HEK293 (cell line): ENCODE measurements around the gene NDUFB11.
A peak's percentile ranks its signal among the peaks of the same experiment; 100 is the strongest.

Experiments used
- CTCF ChIA-PET: fragments of 350-600 bp; formaldehyde crosslinking; extraction: SDS; loops from one replicate; lab custom pipeline; 2021; ENCODE audit warnings: antibody characterized with exemption; lab: Yijun Ruan, JAX
- POLR2A ChIA-PET: fragments of 300-600 bp; formaldehyde crosslinking; extraction: SDS; loops from one replicate; lab custom pipeline; 2020; ENCODE audit warnings: antibody characterized with exemption, inconsistent platforms; lab: Yijun Ruan, JAX
- H3K27ac ChIP-seq: fragments of 200-500 bp; sonication (Bioruptor generic); 2 replicates; pipeline ENCODE4 v1.5.1; 2014; ENCODE audit warnings: low read depth, low read length, control low read depth, inconsistent platforms; ENCODE audit errors: extremely low read depth
- H3K36me3 ChIP-seq, 2 experiments: fragments of 200-500 bp in 1 of 2; sonication (Bioruptor generic) in 1 of 2; 1 replicate in 1 of 2; 2 replicates in 1 of 2; pipeline ENCODE4 v1.5.1; 2014 to 2017; ENCODE audit warnings: inconsistent platforms in 2 of 2, low read length in 2 of 2; ENCODE audit not compliant: control insufficient read depth in 2 of 2, insufficient read depth in 1 of 2
- H3K4me1 ChIP-seq: fragments of 200-500 bp; sonication (Bioruptor generic); 2 replicates; pipeline ENCODE4 v1.5.1; 2014; ENCODE audit warnings: mild to moderate bottlenecking, low read length, inconsistent platforms; ENCODE audit not compliant: control insufficient read depth, insufficient read depth
- H3K4me3 ChIP-seq: 2 replicates; pipeline ENCODE4 v1.5.1; 2011; ENCODE audit warnings: low read depth, mild to moderate bottlenecking, control low read depth, low read length, moderate library complexity
- H3K9me3 ChIP-seq: fragments of 200-500 bp; sonication (Bioruptor generic); 2 replicates; pipeline ENCODE4 v1.5.1; 2014; ENCODE audit warnings: low read depth, low read length, inconsistent platforms; ENCODE audit not compliant: control insufficient read depth, insufficient read depth
- GLIS2 ChIP-seq: fragments of 450-650 bp; formaldehyde crosslinking; IDR thresholded peaks from 2 replicates; pipeline ENCODE4 v1.5.1; 2016; ENCODE audit warnings: missing biosample characterization, missing genetic modification characterization
- KLF1 ChIP-seq: fragments of 450-650 bp; formaldehyde crosslinking; IDR thresholded peaks from 2 replicates; pipeline ENCODE4 v1.5.1; 2016; ENCODE audit warnings: missing biosample characterization, missing genetic modification characterization
- KLF16 ChIP-seq: fragments of 450-650 bp; formaldehyde crosslinking; IDR thresholded peaks from 2 replicates; pipeline ENCODE4 v1.5.1; 2017; ENCODE audit warnings: missing biosample characterization, missing genetic modification characterization
- PRDM10 ChIP-seq: fragments of 450-650 bp; formaldehyde crosslinking; IDR thresholded peaks from 2 replicates; pipeline ENCODE4 v1.5.1; 2016; ENCODE audit warnings: missing biosample characterization, missing genetic modification characterization
- REST ChIP-seq: fragments of 450-650 bp; formaldehyde crosslinking; IDR thresholded peaks from 2 replicates; pipeline ENCODE4 v1.5.1; 2016; ENCODE audit warnings: missing biosample characterization, missing genetic modification characterization
- SP3 ChIP-seq: fragments of 450-650 bp; formaldehyde crosslinking; IDR thresholded peaks from 2 replicates; pipeline ENCODE4 v1.5.1; 2016; ENCODE audit warnings: missing biosample characterization, missing genetic modification characterization
- YY1 ChIP-seq: fragments of 450-650 bp; formaldehyde crosslinking; IDR thresholded peaks from 2 replicates; pipeline ENCODE4 v1.5.1; 2018; ENCODE audit warnings: missing biosample characterization, missing genetic modification characterization
- ZBTB7A ChIP-seq: fragments of 450-650 bp; formaldehyde crosslinking; IDR thresholded peaks from 2 replicates; pipeline ENCODE4 v1.5.1; 2016; ENCODE audit warnings: low read depth, missing biosample characterization, missing genetic modification characterization
- ZIC2 ChIP-seq: fragments of 450-650 bp; formaldehyde crosslinking; IDR thresholded peaks from 2 replicates; pipeline ENCODE4 v1.5.1; 2016; ENCODE audit warnings: missing biosample characterization, missing genetic modification characterization
- ZNF202 ChIP-seq: fragments of 450-650 bp; formaldehyde crosslinking; IDR thresholded peaks from 2 replicates; pipeline ENCODE4 v1.5.1; 2016; ENCODE audit warnings: missing biosample characterization, missing genetic modification characterization, borderline replicate concordance
- ZNF324 ChIP-seq: fragments of 450-650 bp; formaldehyde crosslinking; IDR thresholded peaks from 2 replicates; pipeline ENCODE4 v1.5.1; 2016; ENCODE audit warnings: missing biosample characterization, missing genetic modification characterization
- ZNF335 ChIP-seq: fragments of 450-650 bp; formaldehyde crosslinking; conservative IDR thresholded peaks from 2 replicates; pipeline ENCODE4 v1.5.1; 2016; ENCODE audit warnings: missing biosample characterization, missing genetic modification characterization
- ZNF394 ChIP-seq: fragments of 450-650 bp; formaldehyde crosslinking; IDR thresholded peaks from 2 replicates; pipeline ENCODE4 v1.5.1; 2016; ENCODE audit warnings: missing biosample characterization, missing genetic modification characterization, mild to moderate bottlenecking, moderate library complexity, borderline replicate concordance
- ZNF404 ChIP-seq: fragments of 450-650 bp; formaldehyde crosslinking; IDR thresholded peaks from 2 replicates; pipeline ENCODE4 v1.5.1; 2017; ENCODE audit warnings: missing biosample characterization, missing genetic modification characterization
- ZNF530 ChIP-seq: fragments of 450-650 bp; formaldehyde crosslinking; IDR thresholded peaks from 2 replicates; pipeline ENCODE4 v1.5.1; 2016; ENCODE audit warnings: low read depth, missing biosample characterization, missing genetic modification characterization
- ZNF544 ChIP-seq: fragments of 450-650 bp; formaldehyde crosslinking; IDR thresholded peaks from 2 replicates; pipeline ENCODE4 v1.5.0; 2017; ENCODE audit warnings: missing biosample characterization, missing genetic modification characterization
- ZNF555 ChIP-seq: fragments of 450-650 bp; formaldehyde crosslinking; conservative IDR thresholded peaks from 2 replicates; pipeline ENCODE4 v1.5.1; 2017; ENCODE audit warnings: missing biosample characterization, mild to moderate bottlenecking, missing genetic modification characterization, inconsistent platforms
- ZNF600 ChIP-seq: fragments of 450-650 bp; formaldehyde crosslinking; IDR thresholded peaks from 2 replicates; pipeline ENCODE4 v1.5.1; 2016; ENCODE audit warnings: missing biosample characterization, missing genetic modification characterization
- ZNF645 ChIP-seq: fragments of 450-650 bp; formaldehyde crosslinking; IDR thresholded peaks from 2 replicates; pipeline ENCODE4; 2016; ENCODE audit warnings: missing biosample characterization, missing genetic modification characterization
- ZNF658 ChIP-seq: fragments of 450-650 bp; formaldehyde crosslinking; IDR thresholded peaks from 2 replicates; pipeline ENCODE4; 2016; ENCODE audit warnings: missing biosample characterization, missing genetic modification characterization
- ZNF670 ChIP-seq: fragments of 450-650 bp; formaldehyde crosslinking; IDR thresholded peaks from 2 replicates; pipeline ENCODE4 v1.5.1; 2016; ENCODE audit warnings: missing biosample characterization, missing genetic modification characterization, low read depth
- ZNF830 ChIP-seq: fragments of 450-650 bp; IDR thresholded peaks from 2 replicates; pipeline ENCODE4 v1.5.0; 2018; ENCODE audit warnings: missing biosample characterization, missing genetic modification characterization, low read depth, mild to moderate bottlenecking, moderate library complexity
- ZXDB ChIP-seq: fragments of 450-650 bp; formaldehyde crosslinking; IDR thresholded peaks from 2 replicates; pipeline ENCODE4 v1.5.1; 2016; ENCODE audit warnings: missing biosample characterization, missing genetic modification characterization
- TF ChIP-seq, protein P1 (sequence below): fragments of 450-650 bp; IDR thresholded peaks from 2 replicates; pipeline ENCODE4 v1.5.1; 2018; ENCODE audit warnings: missing biosample characterization, missing genetic modification characterization

The NDUFB11 gene

DNA sequence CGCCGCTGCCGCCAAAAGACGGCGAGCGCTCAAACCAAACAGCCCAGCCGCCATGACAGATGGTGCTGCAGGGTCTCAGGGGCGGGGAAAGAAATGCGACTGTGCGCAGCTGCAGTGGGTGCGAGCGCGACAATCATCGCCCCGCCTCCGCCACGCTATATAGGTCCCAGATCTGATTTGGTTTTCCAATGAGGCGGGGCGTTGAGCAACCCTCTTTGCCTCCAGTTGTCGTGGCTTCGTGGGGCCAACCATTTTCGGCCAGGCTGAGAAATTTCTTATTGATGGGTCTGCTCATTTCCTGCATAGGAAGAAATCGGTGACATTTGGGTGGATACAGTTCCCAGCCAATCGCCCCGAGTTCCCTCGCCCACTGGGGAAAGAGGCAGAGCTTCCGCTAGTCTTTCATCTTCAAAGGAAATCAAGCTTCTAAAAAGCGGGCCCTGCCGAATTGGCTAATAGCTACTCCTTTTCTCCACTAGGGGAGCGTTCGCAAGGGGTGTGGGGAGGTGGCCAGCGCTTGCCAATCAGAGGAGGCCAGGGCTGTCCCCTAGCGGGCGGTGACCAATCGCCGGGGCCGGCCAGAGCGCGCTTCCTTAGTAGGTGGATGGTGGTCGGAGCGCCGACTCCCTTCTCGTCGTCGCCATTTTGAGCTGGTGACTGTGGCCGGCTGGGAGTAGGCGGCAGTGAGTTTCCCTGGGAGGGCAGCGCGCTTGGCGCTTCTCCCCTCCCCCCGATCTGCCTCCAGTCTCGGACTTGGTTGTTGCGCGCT, at the start of gene NDUFB11, which contains the start of gene RBM10 (continued):
- peak; percentile 29 for TF ChIP-seq ZXDB (tag by site-specific recombination)
- peak; percentile 76 for TF ChIP-seq ZNF335 (tag by site-specific recombination)
- 0 out of 2 replicates have a peak, but pooled peaks have one; percentile 15 for TF ChIP-seq ZNF324 (tag by site-specific recombination)
- TF ChIP-seq ZIC2 (tag by site-specific recombination) = no peak
- peak; percentile 94 for TF ChIP-seq PRDM10 (tag by site-specific recombination)
- TF ChIP-seq YY1 (tag by site-specific recombination) = peak; percentile 79; the same call in 1 of the 2 replicates
- no peak for TF ChIP-seq ZNF670 (tag by site-specific recombination)
- TF ChIP-seq, protein P1, sequence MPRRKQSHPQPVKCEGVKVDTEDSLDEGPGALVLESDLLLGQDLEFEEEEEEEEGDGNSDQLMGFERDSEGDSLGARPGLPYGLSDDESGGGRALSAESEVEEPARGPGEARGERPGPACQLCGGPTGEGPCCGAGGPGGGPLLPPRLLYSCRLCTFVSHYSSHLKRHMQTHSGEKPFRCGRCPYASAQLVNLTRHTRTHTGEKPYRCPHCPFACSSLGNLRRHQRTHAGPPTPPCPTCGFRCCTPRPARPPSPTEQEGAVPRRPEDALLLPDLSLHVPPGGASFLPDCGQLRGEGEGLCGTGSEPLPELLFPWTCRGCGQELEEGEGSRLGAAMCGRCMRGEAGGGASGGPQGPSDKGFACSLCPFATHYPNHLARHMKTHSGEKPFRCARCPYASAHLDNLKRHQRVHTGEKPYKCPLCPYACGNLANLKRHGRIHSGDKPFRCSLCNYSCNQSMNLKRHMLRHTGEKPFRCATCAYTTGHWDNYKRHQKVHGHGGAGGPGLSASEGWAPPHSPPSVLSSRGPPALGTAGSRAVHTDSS = no peak
- TF ChIP-seq ZNF600 (tag by site-specific recombination) = peak; percentile 57
- no peak for TF ChIP-seq ZNF202 (tag by site-specific recombination)
- TF ChIP-seq KLF16 (tag by site-specific recombination) = no peak; the same call in 1 of the 2 replicates
- peak; percentile 56; the same call in 1 of the 2 replicates for TF ChIP-seq ZNF394 (tag by site-specific recombination)
- TF ChIP-seq REST (tag by site-specific recombination) = 0 out of 2 replicates have a peak, but pooled peaks have one; percentile 43

- ChIA-PET CTCF (interaction anchor here (0.6 to 3.2 kb wide), 7 partner anchors 12 to 330 kb away, joined by 3 to 35 read pairs (median 4); no protein-coding TSS in a partner anchor), POLR2A (interaction anchor here (0.6 to 4.1 kb wide), 5 partner anchors 24 to 119 kb away, joined by 3 to 20 read pairs (median 3); partner anchors contain the start of gene CDK16)
- Histone ChIP-seq H3K9me3 (no peaks in the 10 kb centered on the region), H3K4me1 (peaks cover 10% of the 10 kb centered on the region; the same call in 1 of the 2 replicates), H3K4me3 (peak within 1 kb of the TSS; percentile 97), H3K27ac (peak within 1 kb of the TSS; percentile 90), H3K36me3 (peaks cover 4 to 37% of the 10 kb centered on the region in 2 experiments; a peak in 2 of 3 replicates)
- TF ChIP-seq KLF1 (tag by site-specific recombination) (peak; percentile 53; the same call in 1 of the 2 replicates), ZNF658 (tag by site-specific recombination) (no peak), ZNF645 (tag by site-specific recombination) (no peak), GLIS2 (no peak), ZBTB7A (tag by site-specific recombination) (no peak; the same call in 1 of the 2 replicates), ZNF404 (tag by site-specific recombination) (no peak), ZNF544 (tag by site-specific recombination) (no peak), ZNF555 (no peak), ZNF830 (tag by site-specific recombination) (no peak), SP3 (peak; percentile 83), ZNF530 (tag by site-specific recombination) (no peak)
Observed at GRCh38 chrX:47193475-47194193, 49.1 kb upstream of the NDUFB11 start, which contains the start of gene UBA1. Gene UBA1 (plus strand): TSS chrX:47193829. CDS start chrX:47198803, 4,974 bp downstream.
